GM18873 (cell line): Measurements from ENCODE around the gene UGT1A1.

Experiments
- ATAC-seq: cut with Tn5 transposase; IDR thresholded peaks from one replicate; pipeline ENCODE4 v1.9.1; 2021; ENCODE audit warnings: mild to moderate bottlenecking, moderate library complexity, moderate number of reproducible peaks; ENCODE audit not compliant: unreplicated experiment, low FRiP score

UGT1A1 gene

GRCh38 chr2:233814056-233814835 is 54.2 kb downstream of the UGT1A1 start:
- no peak for ATAC-seq

- no peak for ATAC-seq
Observed at GRCh38 chr2:233815861-233816260, 55.8 kb downstream of the UGT1A1 start.

- ATAC-seq, result no peak
Observed at GRCh38 chr2:233816334-233816733, 56.3 kb downstream of the UGT1A1 start.

- no peak for ATAC-seq
Observed at GRCh38 chr2:233816771-233817170, 56.7 kb downstream of the UGT1A1 start.

- no peak for ATAC-seq
Observed at GRCh38 chr2:233817361-233817911, 57.4 kb downstream of the UGT1A1 start.

GRCh38 chr2:233817995-233818638 is 58.0 kb downstream of the UGT1A1 start:
- no peak for ATAC-seq

- no peak for ATAC-seq
Observed at GRCh38 chr2:233818639-233819621, 58.9 kb downstream of the UGT1A1 start.

- no peak for ATAC-seq
Observed at GRCh38 chr2:233819884-233820773, 60.1 kb downstream of the UGT1A1 start.

GRCh38 chr2:233820774-233821105 is 60.7 kb downstream of the UGT1A1 start:
- no peak for ATAC-seq

GRCh38 chr2:233821196-233821595 is 61.1 kb downstream of the UGT1A1 start:
- no peak for ATAC-seq

GRCh38 chr2:233821709-233822100 is 61.6 kb downstream of the UGT1A1 start:
- ATAC-seq, result no peak

GRCh38 chr2:233822101-233822771 is 62.2 kb downstream of the UGT1A1 start:
- ATAC-seq, result no peak
